B cell (primary cell): ENCODE results near the gene ODC1. TPM values are rescaled to one million over a fixed set of nuclear protein-coding genes. Genes with fewer than 3 reads are reported as not detected.

ENCODE experiments used
- ATAC-seq: fragments of 200-7000 bp; cut with Tn5 transposase; one replicate; pipeline ENCODE4 v1.10.0; 2021; ENCODE audit warnings: low read depth, mild to moderate bottlenecking, moderate number of reproducible peaks, moderate library complexity
- CTCF ChIA-PET: fragments of 350-600 bp; sonication (Branson Sonifier 250); formaldehyde crosslinking; loops from one replicate; lab custom pipeline; 2021; ENCODE audit warnings: antibody characterized with exemption, inconsistent platforms; lab: Charles Lee
- POLR2A ChIA-PET: fragments of 350-600 bp; sonication (Branson Sonifier 250); formaldehyde crosslinking; loops from one replicate; lab custom pipeline; 2021; ENCODE audit warnings: antibody characterized with exemption; lab: Charles Lee
- DNase-seq: peaks from one replicate; pipeline ENCODE4 v3.0.0; 2013
- H2AFZ ChIP-seq: 2 replicates; pipeline ENCODE4 v1.6.1; 2012; ENCODE audit warnings: mild to moderate bottlenecking, low read depth, low read length; ENCODE audit not compliant: insufficient read depth, poor library complexity, severe bottlenecking
- H3K27ac ChIP-seq, 2 donors: 1 replicate in 1 of 2; 2 replicates in 1 of 2; pipeline ENCODE4 v1.5.1; 2012 to 2013; ENCODE audit warnings: low read length in 2 of 2, mild to moderate bottlenecking in 2 of 2, moderate library complexity in 1 of 2
- H3K27me3 ChIP-seq, 4 experiments: fragments of 200-600 bp in 1 of 4; sonication (generic) in 1 of 4; replicated peaks in 1 of 4; 1 replicate in 2 of 4; 2 replicates in 2 of 4; pipeline versions ENCODE4 v1.6.1 to v1.7.0; 2013 to 2016; ENCODE audit warnings: low read length in 3 of 4, mild to moderate bottlenecking in 2 of 4, mixed read lengths in 1 of 4, moderate library complexity in 1 of 4; ENCODE audit not compliant: insufficient read depth in 4 of 4, control insufficient read depth in 3 of 4; ENCODE audit errors: control extremely low read depth in 1 of 4
- H3K36me3 ChIP-seq, 2 experiments: replicated peaks in 1 of 2; 1 replicate in 1 of 2; 2 replicates in 1 of 2; pipeline versions ENCODE4 v1.6.1 to v1.7.1; 2013; ENCODE audit warnings: low read length in 1 of 2; ENCODE audit not compliant: insufficient read depth in 2 of 2, control insufficient read depth in 1 of 2; ENCODE audit errors: control extremely low read depth in 1 of 2, extremely low read depth in 1 of 2
- H3K4me1 ChIP-seq, 2 donors: fragments of 200-600 bp in 1 of 2; sonication (generic) in 1 of 2; 1 replicate in 1 of 2; 2 replicates in 1 of 2; pipeline versions ENCODE4 v1.5.1 to v1.6.1; 2013 to 2017; ENCODE audit warnings: low read length in 2 of 2; ENCODE audit not compliant: control insufficient read depth in 2 of 2, insufficient read depth in 2 of 2
- H3K4me2 ChIP-seq: replicated peaks from 2 replicates; pipeline ENCODE3; 2012; ENCODE audit warnings: mild to moderate bottlenecking, low read depth, low read length; ENCODE audit not compliant: poor library complexity, severe bottlenecking
- H3K4me3 ChIP-seq, 5 experiments: fragments of 200-600 bp in 1 of 5; sonication (generic) in 1 of 5; 1 replicate in 3 of 5; 2 replicates in 2 of 5; pipeline versions ENCODE4 v1.5.1 to v1.7.0; 2011 to 2016; ENCODE audit warnings: low read length in 4 of 5, mild to moderate bottlenecking in 4 of 5, low read depth in 2 of 5, control low read depth in 1 of 5, moderate library complexity in 1 of 5; ENCODE audit not compliant: insufficient read depth in 1 of 5; ENCODE audit errors: control extremely low read depth in 1 of 5, extremely low read depth in 1 of 5
- H3K79me2 ChIP-seq: fragments of 200-600 bp; sonication (generic); one replicate; pipeline ENCODE4 v1.6.0; 2016; ENCODE audit warnings: low read length; ENCODE audit not compliant: control insufficient read depth, insufficient read depth
- H3K9ac ChIP-seq: fragments of 200-600 bp; sonication (generic); 2 replicates; pipeline ENCODE4 v1.6.1; 2017; ENCODE audit warnings: mild to moderate bottlenecking, low read length, moderate library complexity
- H3K9me3 ChIP-seq, 3 donors: one replicate each; pipeline versions ENCODE4 v1.6.1 to v1.7.1; 2013; ENCODE audit warnings: low read length in 2 of 3; ENCODE audit not compliant: control insufficient read depth in 2 of 3, insufficient read depth in 1 of 3; ENCODE audit errors: control extremely low read depth in 1 of 3
- H4K20me1 ChIP-seq: 2 replicates; pipeline ENCODE4 v1.6.0; 2012; ENCODE audit warnings: mild to moderate bottlenecking, low read length; ENCODE audit not compliant: insufficient read depth, control insufficient read depth, poor library complexity, severe bottlenecking
- H3K27ac Mint-ChIP-seq: one replicate; pipeline ENCODE4 v1.8.0; 2021; ENCODE audit warnings: mixed read lengths
- H3K27me3 Mint-ChIP-seq: one replicate; pipeline ENCODE4 v1.8.0; 2021; ENCODE audit warnings: mixed read lengths
- H3K4me1 Mint-ChIP-seq: one replicate; pipeline ENCODE4 v1.8.0; 2021; ENCODE audit warnings: mixed read lengths
- H3K4me3 Mint-ChIP-seq: one replicate; pipeline ENCODE4 v1.8.0; 2021; ENCODE audit warnings: mixed read lengths
- H3K9me3 Mint-ChIP-seq: one replicate; pipeline ENCODE4 v1.8.0; 2022; ENCODE audit warnings: mixed read lengths; ENCODE audit not compliant: insufficient read depth
- EZH2 ChIP-seq: IDR thresholded peaks from 2 replicates; pipeline ENCODE4 v1.6.1; 2012; ENCODE audit warnings: borderline replicate concordance, low read depth, mild to moderate bottlenecking, moderate library complexity, low read length; ENCODE audit not compliant: insufficient read depth, poor library complexity, severe bottlenecking
- WGBS: methylation state at CpG from one replicate; pipeline ENCODE4 v1.1.5; 2013; ENCODE audit warnings: missing lambda C conversion rate; ENCODE audit not compliant: insufficient coverage; 5-methylcytosine and 5-hydroxymethylcytosine counted together
- intact Hi-C: fragments of 100-400 bp; cut with micrococcal nuclease; formaldehyde crosslinking; loops from one replicate; pipeline ENCODE4 v1.10.0; 2022
- polyA plus RNA-seq: library from polyadenylated mRNA; depleted of rRNA; stranded (reverse); fragments of >200 nt; gene quantifications from 2 replicates; pipeline ENCODE4 v1.2.3, GENCODE V29; 2012
- total RNA-seq, 2 donors: library from RNA; stranded (reverse); fragments of 120-200 nt in 1 of 2; gene quantifications; 1 replicate in 1 of 2; 2 replicates in 1 of 2; pipeline versions ENCODE4 v1.2.3 to v1.2.4, GENCODE V29; 2013 to 2022
- TF ChIP-seq, protein P1 (sequence below): fragments of 200-600 bp; IDR thresholded peaks from one replicate; pipeline ENCODE4 v1.8.0; 2022; ENCODE audit warnings: antibody characterized with exemption, mild to moderate bottlenecking

ODC1 gene
- total and polyA plus RNA-seq, 2 donors (not counting 1 experiment from before 2014, with no cell fraction given), result 88.7 to 171 TPM

GRCh38 chr2:10447300-10447894 lies 730 bp downstream of the ODC1 start:
- ChIA-PET CTCF (interaction anchor here (0.7 to 6.9 kb wide), 11 partner anchors 13 to 464 kb away, joined by 3 to 95 read pairs (median 4); partner anchors contain the start of genes HPCAL1, KLF11 and RRM2), POLR2A (interaction anchor here (0.6 to 4.2 kb wide), 7 partner anchors 8 to 146 kb away, joined by 3 to 34 read pairs (median 5); no protein-coding TSS in a partner anchor)
- Histone ChIP-seq H3K27ac (peak overlapping the region; percentile 83 to 93), H3K9me3 (peaks cover 0 to 5% (median 0%) of the 10 kb centered on the region in 3 donors), H3K4me2 (peak overlapping the region; percentile 81), H4K20me1 (peaks cover 48% of the 10 kb centered on the region), H3K27me3 (no peaks in the 10 kb centered on the region), H3K9ac (peak overlapping the region; percentile 78), H3K4me3 (peak overlapping the region; percentile 58 to 87 (median 63)), H3K4me1 (peaks cover 44 to 59% of the 10 kb centered on the region in 2 donors), H2AFZ (no peak overlapping the region), H3K79me2 (peaks cover 52% of the 10 kb centered on the region), H3K36me3 (peaks cover 6 to 26% of the 10 kb centered on the region in 2 experiments)
- H3K9me3 Mint-ChIP-seq, result no peaks in the 10 kb centered on the region
- H3K4me3 Mint-ChIP-seq, result peak overlapping the region; percentile 91
- TF ChIP-seq, protein P1, sequence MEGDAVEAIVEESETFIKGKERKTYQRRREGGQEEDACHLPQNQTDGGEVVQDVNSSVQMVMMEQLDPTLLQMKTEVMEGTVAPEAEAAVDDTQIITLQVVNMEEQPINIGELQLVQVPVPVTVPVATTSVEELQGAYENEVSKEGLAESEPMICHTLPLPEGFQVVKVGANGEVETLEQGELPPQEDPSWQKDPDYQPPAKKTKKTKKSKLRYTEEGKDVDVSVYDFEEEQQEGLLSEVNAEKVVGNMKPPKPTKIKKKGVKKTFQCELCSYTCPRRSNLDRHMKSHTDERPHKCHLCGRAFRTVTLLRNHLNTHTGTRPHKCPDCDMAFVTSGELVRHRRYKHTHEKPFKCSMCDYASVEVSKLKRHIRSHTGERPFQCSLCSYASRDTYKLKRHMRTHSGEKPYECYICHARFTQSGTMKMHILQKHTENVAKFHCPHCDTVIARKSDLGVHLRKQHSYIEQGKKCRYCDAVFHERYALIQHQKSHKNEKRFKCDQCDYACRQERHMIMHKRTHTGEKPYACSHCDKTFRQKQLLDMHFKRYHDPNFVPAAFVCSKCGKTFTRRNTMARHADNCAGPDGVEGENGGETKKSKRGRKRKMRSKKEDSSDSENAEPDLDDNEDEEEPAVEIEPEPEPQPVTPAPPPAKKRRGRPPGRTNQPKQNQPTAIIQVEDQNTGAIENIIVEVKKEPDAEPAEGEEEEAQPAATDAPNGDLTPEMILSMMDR, result no peak
- no peak for TF ChIP-seq EZH2
- H3K4me1 Mint-ChIP-seq, result peaks cover 40% of the 10 kb centered on the region
- peak overlapping the region; percentile 79 for H3K27ac Mint-ChIP-seq
- ATAC-seq (peak; percentile 16), DNase-seq (no peak)
- WGBS, result 2% methylated on average over 32 of the region's 32 CpGs
- intact Hi-C loops, result loop anchor here (2.0 to 10.0 kb wide), 5 partner anchors 70 to 1307 kb away; partner anchors contain the start of genes ADAM17, CPSF3, ITGB1BP1 and KLF11
- no peaks in the 10 kb centered on the region for H3K27me3 Mint-ChIP-seq
